HG03175 (cell line): Measurements from ENCODE around the gene AMDHD2.
A peak's percentile ranks its signal among the peaks of the same experiment; 100 is the strongest.
"Not testable (repeated sequence)": the region's sequence is repeated elsewhere in the genome, so short reads cannot be mapped to it uniquely, and the experiment has no call there.

Experiments
- ATAC-seq: cut with Tn5 transposase; IDR thresholded peaks from one replicate; pipeline ENCODE4 v1.9.1; 2021; ENCODE audit warnings: mild to moderate bottlenecking, moderate library complexity; ENCODE audit not compliant: unreplicated experiment

Gene AMDHD2

DNA sequence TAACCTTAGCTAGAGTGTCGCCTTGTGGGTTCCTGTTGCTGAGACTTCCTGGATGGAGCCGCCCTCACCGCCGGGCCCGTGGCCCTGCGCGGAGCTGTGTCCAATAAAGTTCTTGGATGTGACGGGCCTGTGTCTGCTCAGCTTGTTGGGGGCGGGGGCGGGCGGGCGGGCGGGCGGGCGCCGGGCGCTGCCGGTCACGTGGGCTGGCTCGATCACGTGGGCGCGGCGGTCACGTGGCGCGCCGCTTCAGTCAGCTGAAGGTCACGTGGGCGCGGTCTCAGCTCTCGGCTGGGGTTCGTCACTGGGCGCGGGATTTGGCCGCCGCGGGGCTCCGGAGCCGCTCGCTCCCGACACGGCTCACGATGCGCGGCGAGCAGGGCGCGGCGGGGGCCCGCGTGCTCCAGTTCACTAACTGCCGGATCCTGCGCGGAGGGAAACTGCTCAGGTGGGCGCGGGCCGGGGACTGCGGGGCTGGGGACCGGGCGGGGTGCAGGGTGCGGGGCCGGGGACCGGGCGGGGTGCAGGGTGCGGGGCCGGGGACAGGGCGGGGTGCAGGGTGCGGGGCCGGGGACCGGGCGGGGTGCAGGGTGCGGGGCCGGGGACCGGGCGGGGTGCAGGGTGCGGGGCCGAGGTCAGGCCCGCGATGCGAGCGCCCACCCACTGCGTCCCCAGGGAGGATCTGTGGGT, at the start of gene AMDHD2:
TSS of gene AMDHD2 (plus strand) at position 275 of the 687 bp plus-strand sequence. CDS start at position 363, 88 bp downstream.
- ATAC-seq, result peak; percentile 56

DNA sequence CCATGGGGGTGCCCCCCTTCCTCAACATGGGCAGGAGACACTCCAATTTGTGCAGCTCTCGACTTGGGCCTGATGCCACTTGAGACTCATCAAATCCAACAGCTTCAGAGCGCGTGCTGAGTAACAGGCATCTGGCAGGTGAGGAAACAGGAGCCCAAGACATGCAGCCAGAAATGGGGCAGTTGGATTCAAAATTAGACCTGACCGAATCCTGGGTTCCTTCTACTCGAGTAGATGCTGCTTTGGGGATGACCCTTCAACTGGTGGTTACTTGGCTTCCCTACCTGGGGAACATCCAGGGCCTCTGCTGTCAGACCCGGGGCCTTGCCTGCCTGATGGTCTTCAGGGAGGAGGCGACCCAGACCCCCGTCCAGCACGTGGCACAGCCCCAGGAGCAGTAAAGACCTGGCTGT, 49.6 kb upstream of the AMDHD2 start:
- no peak for ATAC-seq

GRCh38 chr16:2471016-2471652, 49.0 kb upstream of the AMDHD2 start, which contains the start of gene NTN3:
TSS of gene NTN3 (plus strand) at chr16:2471297. CDS start at chr16:2471702, 405 bp downstream.
- ATAC-seq, result no peak

GRCh38 chr16:2471653-2472487, 48.3 kb upstream of the AMDHD2 start:
- ATAC-seq, result no peak

DNA sequence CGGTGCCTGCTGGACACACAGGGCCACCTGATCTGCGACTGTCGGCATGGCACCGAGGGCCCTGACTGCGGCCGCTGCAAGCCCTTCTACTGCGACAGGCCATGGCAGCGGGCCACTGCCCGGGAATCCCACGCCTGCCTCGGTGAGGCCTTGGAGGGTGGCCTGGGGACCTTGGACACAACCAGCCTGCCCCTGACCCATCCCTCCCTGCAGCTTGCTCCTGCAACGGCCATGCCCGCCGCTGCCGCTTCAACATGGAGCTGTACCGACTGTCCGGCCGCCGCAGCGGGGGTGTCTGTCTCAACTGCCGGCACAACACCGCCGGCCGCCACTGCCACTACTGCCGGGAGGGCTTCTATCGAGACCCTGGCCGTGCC, 47.7 kb upstream of the AMDHD2 start:
- no peak for ATAC-seq

DNA sequence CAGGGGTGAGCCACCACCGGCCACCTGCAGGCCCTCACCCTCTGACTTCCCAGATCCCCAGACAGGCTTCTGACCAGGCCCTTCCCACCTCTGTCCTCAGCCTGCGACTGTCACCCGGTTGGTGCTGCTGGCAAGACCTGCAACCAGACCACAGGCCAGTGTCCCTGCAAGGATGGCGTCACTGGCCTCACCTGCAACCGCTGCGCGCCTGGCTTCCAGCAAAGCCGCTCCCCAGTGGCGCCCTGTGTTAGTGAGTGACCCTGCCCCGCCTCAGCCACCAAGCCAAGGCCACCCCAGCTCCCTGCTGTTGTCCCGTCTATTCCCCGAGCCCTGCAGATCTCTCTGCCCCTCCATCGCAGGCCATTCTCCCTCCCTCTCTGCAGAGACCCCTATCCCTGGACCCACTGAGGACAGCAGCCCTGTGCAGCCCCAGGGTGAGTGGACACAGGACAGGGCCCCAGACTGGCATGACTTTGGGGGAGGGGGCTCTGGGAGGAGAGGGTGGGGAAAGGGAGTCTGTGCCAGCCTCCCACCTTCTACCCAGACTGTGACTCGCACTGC, 47.2 kb upstream of the AMDHD2 start:
- no peak for ATAC-seq

- no peak for ATAC-seq
These were observed 46.7 kb upstream of the AMDHD2 start for GRCh38 chr16:2473446-2473926.

DNA sequence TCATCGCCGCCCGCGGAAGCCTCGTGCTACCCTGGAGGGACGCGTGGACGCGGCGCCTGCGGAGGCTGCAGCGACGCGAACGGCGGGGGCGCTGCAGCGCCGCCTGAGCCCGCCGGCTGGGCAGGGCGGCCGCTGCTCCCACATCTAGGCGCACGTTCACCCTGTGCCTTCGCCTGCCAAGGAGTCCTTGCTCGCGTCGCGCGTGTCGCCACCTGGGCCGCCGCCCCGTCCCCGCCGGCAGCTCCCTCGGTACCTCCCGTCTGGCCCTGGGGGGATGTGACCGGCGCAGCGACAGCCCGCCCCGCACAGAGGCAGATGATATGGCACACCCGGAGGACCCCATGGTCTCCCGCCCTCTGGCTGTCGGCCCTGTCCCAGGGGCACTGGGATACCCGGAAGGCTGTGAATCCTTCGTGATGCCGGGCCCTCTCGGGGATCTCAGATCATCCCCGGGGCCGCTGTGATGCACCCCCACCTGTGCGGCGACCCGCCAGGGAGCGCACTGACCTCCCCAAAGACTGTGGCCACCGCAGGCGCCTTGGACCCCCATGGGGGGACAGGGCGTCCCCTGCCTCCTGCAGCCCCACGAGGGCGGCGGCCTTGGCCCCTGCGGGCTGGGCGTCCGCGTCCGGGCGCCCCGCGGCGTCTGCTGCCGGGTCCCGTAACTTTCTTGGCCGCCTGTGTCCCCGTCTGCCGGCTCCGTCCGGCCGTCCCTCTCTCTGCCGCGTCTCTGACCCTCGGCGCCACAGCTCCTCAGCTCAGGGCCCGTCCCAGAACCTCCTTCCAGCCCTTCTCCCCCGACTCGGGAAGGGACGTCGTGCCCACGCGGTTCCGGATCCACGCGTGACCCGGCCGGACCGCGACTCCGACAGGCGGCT, 45.9 kb upstream of the AMDHD2 start:
- ATAC-seq, result peak; percentile 29

- peak; percentile 69 for ATAC-seq
These were observed 45.2 kb upstream of the AMDHD2 start, which contains the start of gene TBC1D24 for GRCh38 chr16:2474877-2475412. TSS of gene TBC1D24 (plus strand) at chr16:2475127. CDS start at chr16:2496149, 21,022 bp downstream.

GRCh38 chr16:2475413-2476344, 44.5 kb upstream of the AMDHD2 start:
- ATAC-seq, result peak; percentile 17

- ATAC-seq, result no peak
These were observed 43.8 kb upstream of the AMDHD2 start for GRCh38 chr16:2476345-2476720.

DNA sequence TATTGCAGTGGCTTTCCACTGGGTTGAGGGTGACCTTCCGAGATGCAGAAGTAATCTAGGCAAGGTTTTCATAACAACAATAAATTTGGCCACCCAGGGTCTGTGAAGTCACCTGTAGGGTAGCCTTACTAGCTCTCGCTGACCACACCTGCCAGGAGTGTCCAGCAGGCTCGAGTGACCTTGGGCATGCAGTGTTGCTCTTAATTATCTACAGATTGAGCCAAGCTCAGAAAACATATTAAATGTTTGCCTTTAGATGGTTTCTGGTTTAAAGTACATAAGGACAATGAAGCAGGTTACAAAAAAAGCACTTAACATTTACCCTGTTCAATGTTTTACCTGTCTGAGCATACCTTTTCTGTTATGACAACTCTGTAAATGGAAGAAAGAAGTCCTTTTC, 43.4 kb upstream of the AMDHD2 start:
- no peak for ATAC-seq

GRCh38 chr16:2477327-2477726, 42.8 kb upstream of the AMDHD2 start:
- no peak for ATAC-seq

DNA sequence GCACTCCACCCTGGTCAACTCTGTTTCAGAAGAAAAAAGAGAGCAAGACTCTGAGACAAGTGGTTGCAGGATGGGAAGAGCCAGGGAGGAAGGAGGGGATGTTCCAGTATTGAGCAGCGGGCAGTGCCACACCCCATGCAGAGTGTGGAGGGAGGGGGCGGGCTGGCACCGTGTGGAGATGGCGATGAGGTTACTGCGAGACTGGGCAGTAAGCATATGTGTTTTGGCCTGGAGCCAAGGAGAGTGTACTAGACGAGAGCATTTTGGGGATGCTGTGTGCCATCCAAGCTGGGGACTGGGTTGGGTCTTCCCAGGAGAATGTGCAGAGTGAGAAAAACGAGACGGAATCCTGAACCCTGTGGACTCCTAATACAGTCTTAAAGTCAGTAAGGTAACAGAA, 41.9 kb upstream of the AMDHD2 start:
- ATAC-seq, result no peak

- not testable (repeated sequence) for ATAC-seq
These were observed 40.2 kb upstream of the AMDHD2 start for GRCh38 chr16:2479996-2480395.

DNA sequence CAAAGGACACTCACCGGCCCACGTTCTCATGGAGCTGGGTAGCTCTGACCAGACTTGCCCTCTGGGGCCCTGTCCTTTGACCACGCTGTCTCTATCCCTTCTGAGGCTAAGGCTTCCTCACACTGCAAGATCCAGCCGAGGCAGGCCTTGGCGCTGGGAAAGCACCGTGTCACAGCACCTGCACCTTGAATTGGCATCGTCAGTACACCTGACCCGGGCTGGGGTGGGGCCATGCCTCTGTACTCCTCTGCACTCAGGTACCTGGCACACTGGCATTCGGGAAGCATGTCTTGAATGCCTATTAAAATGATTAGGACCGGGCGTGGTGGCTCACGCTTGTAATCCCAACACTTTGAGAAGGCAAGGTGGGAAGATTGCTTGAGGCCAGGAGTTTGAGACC, 39.2 kb upstream of the AMDHD2 start:
- ATAC-seq, result no peak

DNA sequence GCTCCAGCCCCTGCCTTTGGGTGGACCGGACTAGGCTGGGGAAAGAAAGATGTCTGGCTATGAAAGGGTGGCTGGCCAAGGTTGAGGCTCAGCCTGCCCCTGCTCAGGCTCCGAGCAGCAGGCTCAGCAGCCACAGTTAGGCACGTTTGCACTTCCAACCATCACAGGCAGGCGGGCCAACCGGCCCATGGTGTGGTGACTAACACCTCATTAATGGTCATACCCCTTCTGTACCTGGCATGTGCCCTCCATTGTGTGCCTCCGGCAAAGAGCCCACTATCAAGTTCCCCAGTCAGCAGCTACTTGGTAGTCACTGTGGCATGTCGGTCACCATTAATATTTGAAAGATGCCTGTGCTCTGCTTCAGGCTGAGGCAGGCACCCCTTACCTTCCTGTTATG, 38.5 kb upstream of the AMDHD2 start:
- no peak for ATAC-seq

DNA sequence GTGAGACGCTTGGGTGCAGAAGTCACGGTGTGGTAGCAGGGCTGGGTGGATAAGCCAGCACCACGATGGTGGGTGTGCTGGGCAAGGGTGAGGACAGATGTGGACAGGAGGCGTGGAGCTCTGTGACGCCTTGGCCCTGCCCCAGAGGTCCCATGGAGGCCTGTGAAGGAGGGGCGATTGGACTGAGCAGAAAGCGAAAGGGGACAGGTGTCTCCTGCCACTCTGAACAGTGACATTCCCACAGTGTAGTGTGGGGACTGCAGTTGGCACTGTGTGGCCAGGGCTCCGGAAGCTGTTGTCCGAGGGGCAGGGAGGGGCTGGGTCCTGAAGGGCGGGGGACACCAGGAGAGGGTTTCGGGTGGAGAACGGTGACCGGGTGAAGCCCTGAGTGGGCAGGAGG, 37.9 kb upstream of the AMDHD2 start:
- no peak for ATAC-seq
